CD4-positive, alpha-beta T cell treated with Interleukin-17A for 4 hours (primary cell): ENCODE data around the gene PPARD.
"Not testable (repeated sequence)": the region's sequence is repeated elsewhere in the genome, so short reads cannot be mapped to it uniquely, and the experiment has no call there.

Source experiments
- DNase-seq: peaks from one replicate; pipeline ENCODE4 v3.0.0-alpha.2; 2020; ENCODE audit warnings: mixed read lengths

The PPARD gene

GRCh38 chr6:35312807-35313206, 29.6 kb upstream of the PPARD start:
- DNase-seq, result no peak

DNA sequence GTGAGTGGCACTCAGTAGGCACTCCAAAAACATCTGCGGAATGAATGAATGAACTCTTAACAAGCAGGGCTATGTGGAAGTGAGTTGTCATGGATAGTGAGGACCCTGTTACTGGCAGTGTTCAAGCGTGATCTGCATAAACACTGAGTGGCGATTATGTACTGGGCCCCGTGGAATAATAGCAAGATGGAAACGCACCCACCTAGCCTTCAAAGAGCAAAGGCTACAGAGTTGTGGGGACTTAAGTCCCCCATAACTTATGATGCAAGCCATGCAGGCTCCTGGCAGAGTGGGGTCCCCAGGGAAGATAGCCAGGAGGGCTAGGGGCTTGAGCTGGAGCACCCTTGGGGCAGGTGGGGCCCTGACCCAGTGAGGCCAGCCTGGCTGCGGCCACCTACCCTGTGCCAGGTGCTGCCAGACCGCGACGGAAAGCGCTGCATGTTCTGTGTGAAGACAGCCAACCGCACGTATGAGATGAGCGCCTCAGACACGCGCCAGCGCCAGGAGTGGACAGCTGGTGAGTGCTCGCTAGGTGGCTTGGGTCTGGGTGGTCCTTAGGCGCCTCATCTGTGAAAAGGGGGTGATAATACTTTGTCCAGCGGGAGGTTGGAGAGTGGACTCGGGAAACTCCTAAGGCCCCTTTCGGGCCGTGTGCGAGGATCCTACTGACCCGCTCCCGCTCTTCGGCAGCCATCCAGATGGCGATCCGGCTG, 24.7 kb upstream of the PPARD start:
- DNase-seq, result no peak

DNA sequence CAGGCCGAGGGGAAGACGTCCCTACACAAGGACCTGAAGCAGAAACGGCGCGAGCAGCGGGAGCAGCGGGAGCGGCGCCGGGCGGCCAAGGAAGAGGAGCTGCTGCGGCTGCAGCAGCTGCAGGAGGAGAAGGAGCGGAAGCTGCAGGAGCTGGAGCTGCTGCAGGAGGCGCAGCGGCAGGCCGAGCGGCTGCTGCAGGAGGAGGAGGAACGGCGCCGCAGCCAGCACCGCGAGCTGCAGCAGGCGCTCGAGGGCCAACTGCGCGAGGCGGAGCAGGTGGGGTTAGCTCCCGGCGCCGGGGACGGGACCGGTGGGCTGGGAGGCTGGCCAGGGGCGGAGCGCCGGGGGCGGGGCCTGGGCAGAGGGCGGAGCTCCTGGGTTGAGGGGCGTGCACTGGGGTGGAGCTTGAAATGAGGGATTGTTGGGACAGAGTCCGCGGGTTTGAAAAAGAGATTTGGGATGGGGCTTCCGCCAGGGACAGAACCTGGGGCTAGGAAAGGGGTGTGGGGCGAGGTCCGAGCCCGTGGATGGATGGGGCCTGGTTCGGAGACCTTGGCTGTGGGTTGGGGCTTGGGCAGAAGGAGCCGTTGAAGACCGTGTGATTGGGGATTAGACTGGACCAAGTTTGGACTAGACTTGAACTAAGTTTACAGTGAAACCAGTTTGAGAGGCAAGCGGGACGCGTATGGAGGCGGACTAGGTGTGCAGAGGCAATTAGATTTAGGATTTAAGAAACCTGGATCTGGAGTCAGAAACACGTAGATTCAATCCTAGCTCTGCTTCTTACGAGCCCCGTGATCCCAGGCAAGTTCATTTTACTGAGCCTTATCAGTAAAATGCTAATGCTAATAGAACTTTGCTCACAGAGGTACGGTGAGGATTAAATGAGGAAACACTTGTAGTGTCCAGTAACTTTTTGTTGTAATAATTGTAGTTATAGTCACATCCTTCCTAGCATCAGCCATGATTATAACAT, 23.9 kb upstream of the PPARD start:
- no peak for DNase-seq

GRCh38 chr6:35319346-35320030, 22.9 kb upstream of the PPARD start:
- DNase-seq, result no peak

DNA sequence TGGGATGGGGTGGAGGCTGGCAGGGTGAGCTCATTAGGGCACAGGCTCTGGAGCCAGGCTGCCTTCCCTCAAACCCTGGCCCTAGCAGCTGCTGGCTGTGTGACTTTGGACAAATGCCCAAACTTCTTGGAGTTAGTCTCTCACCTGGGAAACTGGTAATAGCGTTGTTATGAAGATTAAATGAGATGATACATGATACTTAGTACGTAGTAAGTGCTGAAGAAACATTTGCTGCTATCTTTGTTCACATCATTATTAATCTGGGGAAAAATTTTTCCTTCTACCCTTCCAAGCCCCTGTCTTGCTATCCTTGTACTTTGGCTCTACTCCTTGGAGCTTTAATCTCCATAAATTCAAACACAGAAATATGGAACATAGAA, 22.3 kb upstream of the PPARD start:
- no peak for DNase-seq

DNA sequence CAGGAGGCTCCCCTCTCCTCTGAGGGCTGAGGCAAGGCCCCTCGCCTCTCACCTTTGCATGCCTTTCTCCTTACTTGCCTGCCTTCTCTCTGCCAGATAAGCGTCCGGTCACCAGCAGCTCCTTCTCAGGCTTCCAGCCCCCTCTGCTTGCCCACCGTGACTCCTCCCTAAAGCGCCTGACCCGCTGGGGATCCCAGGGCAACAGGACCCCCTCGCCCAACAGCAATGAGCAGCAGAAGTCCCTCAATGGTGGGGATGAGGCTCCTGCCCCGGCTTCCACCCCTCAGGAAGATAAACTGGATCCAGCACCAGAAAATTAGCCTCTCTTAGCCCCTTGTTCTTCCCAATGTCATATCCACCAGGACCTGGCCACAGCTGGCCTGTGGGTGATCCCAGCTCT, 21.3 kb upstream of the PPARD start:
- no peak for DNase-seq

GRCh38 chr6:35327349-35328027, 14.9 kb upstream of the PPARD start:
- peak; percentile 87 for DNase-seq

GRCh38 chr6:35328108-35328723, 14.1 kb upstream of the PPARD start:
- DNase-seq, result no peak

DNA sequence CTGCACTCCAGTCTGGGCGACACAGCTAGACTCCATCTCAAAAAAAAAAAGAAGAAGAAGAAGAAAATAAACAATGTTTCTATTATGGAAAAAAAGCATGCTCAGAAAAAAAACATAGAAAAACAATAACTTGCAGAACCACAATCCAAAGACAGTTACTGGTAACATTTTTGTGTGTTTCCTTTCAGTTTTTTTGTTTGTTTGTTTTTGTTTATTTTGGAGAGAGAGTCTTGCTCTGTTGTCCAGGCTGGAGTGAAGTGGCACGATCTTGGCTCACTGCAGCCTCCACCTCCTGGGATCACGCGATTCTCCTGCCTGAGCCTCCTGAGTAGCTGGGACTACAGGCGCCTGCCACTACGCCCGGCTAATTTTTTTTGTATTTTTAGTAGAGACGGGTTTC, 13.4 kb upstream of the PPARD start:
- DNase-seq, result not testable (repeated sequence)

- no peak for DNase-seq
Measured at GRCh38 chr6:35330541-35331119, 11.7 kb upstream of the PPARD start.

- peak; percentile 85 for DNase-seq
Measured at GRCh38 chr6:35332074-35332887, 10.1 kb upstream of the PPARD start.

DNA sequence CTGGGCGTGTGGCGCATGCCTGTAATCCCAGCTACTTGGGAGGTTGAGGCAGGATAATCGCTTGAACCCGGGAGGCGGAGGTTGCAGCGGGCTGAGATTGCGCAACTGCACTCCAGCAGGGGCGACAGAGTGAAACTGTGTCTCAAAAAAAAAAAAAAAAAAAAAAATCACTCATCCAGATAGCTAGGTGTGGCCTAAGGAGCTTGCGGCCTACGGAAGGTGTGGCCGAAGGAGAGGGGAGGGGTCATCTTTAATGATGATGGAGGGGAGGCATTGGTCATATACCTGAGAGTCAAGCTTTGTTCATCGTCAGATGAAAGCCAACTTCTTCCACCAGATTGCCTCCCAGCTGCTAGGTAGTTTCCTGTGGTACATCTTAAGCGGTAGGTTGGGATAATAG, 801 bp upstream of the PPARD start:
- no peak for DNase-seq

DNA sequence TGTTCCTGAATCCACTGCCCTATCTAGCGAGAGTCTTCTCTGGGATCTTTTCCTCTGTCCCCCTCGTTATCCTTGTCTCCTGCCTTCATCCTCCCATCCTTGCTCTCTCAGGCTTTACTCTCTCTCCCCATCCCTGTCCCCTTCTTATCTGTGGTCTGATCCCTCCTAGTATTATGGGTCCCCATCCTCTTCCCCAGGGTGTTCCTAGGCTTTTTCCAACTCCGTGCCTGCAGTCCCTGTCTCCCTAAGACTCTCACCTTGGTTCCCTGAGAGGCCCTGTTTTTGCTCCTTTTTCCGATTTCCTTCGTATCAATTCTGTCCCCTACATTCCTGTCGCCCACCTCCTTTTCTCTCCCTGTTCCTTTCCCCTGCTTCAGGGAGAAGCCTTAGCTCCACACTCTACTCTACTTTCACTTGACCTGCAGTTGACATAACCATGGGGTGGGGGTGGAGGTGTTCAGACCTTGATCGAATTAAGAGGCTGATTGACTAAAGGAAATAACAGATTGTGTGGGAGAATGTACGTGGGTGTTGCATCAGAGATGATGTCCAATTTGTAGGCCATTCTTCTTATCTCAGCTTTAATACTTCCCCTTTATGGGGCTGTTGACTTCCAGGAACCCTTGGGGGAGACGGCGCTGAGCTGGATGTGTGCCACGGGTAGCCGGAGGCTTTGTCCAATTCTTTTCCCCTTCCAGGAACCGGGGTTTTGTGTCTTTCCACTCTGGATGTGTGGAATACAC, 905 bp downstream of the PPARD start:
- no peak for DNase-seq

DNA sequence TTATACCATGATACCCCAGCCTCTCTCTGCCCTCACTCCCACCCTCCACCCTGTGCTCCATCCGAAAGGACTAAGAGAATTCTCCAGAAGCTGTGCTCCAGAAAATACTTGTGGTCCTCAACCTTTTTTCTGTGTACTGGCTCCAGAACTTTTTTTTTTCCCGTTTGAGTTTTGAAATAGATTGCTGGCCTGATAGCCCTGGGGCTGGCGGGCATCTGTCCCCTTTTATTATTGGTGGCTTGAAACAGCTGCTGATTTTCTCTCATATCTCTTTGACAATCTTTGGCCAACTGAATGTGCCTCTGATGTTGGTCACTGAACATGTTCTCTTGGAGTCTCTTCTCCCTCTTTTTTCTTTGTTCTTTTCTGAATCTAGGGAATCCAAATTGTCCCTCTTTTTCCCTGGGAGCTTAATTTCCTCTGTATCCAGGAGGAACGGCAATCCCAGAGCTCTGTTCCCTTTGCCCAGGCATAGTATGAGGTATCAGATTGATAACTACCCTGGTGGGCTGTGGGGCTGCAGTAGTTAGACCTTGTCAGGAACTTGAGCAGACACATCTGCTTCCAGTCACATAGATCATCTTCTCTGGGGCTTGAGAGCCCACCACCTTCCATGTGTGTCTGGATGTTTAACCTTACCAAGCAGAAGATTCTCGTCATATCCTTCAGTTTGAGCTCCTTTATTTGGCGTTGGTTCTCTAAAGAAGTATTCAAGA, 1.6 kb downstream of the PPARD start:
- DNase-seq, result no peak

- DNase-seq, result no peak
Measured at GRCh38 chr6:35351422-35351821, 9.1 kb downstream of the PPARD start.

GRCh38 chr6:35352735-35353134, 10.4 kb downstream of the PPARD start:
- DNase-seq, result no peak

DNA sequence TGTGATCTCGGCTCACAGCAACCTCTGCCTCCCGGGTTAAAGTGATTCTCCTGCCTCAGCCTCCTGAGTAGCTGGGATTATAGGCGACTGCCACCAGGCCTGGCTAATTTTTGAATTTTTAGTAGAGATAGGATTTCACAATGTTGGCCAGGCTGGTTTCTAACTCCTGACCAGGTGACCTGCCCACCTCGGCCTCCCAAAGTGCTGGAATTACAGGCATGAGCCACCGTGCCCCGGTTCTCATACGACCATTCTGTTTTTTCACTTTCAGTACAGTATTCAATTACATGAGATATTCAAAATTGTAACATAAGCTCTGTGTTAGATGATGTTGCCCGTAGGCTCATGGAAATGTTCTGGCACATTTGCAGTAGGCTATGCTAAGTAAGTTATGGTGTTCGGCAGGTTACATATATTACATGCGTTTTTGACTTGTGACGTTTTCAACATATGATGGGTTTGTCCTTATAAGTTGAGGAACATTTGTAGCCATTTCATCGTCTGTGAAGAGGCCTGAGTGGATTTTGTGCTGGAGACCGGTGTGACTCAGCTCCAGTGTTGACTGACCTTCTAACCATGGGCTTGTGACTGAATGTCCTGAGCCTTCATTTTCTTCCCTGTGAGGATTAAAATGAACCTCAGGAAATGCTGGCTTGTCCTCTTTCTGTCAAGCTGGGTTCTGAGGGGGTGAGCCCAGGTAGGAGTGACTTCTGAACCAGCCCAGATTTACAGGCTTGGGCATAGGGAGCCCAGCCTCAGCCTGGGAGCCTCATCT, 12.2 kb downstream of the PPARD start:
- DNase-seq, result no peak

GRCh38 chr6:35356391-35356790, 14.0 kb downstream of the PPARD start:
- no peak for DNase-seq

DNA sequence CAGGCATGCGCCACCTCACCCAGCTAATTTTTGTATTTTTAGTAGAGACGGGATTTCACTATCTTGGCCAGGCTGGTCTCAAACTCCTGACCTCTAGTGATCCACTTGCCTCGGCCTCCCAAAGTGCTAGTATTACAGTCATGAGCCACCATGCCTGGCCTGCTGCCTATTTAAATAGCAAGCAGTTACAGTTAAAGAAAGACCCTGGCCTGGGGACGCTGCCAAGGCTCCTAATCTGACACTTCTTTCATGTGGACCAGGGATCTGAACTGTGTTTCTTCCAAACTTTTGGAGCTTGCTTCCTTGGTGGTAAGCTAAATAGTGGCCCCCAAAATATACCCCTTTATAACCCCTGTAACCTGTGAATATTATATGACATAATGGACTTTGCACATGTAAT, 15.3 kb downstream of the PPARD start:
- no peak for DNase-seq
